HG03571 (cell line): Measurements from ENCODE around the gene COLGALT1.
A peak's percentile ranks its signal among the peaks of the same experiment; 100 is the strongest.
"Not testable (repeated sequence)": the region's sequence is repeated elsewhere in the genome, so short reads cannot be mapped to it uniquely, and the experiment has no call there.

Experiments
- ATAC-seq: cut with Tn5 transposase; IDR thresholded peaks from one replicate; pipeline ENCODE4 v1.9.1; 2021; ENCODE audit not compliant: unreplicated experiment

COLGALT1 gene

DNA sequence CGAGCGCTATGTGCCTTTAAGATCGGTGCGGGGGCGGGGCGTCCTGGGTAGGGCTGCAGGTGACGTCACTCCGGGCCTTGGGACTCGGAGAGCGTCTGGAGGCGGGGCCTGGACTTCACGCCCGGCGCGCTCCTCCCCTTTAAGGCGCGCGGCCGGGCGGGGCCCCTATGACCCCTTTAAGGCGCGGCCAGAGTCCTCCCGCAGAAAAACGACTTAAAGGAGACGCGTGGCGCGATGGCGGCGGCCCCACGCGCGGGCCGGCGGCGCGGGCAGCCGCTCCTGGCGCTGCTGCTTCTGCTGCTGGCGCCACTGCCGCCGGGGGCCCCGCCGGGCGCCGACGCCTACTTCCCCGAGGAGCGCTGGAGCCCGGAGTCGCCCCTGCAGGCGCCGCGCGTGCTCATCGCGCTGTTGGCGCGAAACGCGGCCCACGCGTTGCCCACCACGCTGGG lies at the start of gene COLGALT1:
COLGALT1 (plus strand) TSS at position 170 of the 449 bp plus-strand sequence; CDS start at position 235, 65 bp downstream.
- ATAC-seq = peak; percentile 84

DNA sequence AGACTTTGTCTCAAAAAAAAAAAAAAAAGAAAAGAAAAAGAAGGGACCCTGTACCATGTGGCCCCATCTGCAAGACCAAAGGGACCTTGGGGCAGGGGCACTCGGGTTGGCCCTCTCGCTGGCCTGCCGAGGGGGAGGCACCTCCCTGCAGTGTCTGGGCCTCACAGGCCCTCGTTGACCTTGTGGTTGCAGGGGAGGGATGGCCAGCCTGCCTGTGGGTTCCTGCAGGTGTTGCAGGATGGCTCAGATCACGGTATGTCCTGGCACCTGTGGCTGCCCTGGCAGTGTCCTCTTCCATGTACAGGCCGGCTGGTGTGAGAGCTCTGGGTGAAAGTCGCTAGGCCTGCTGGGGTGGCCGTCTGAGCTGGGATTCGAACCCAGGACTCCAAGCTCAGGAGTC lies 48.7 kb upstream of the COLGALT1 start:
- ATAC-seq = no peak

GRCh38 chr19:17508558-17508933 lies 46.9 kb upstream of the COLGALT1 start:
- not testable (repeated sequence) for ATAC-seq

- ATAC-seq = no peak
These were observed 45.0 kb upstream of the COLGALT1 start for GRCh38 chr19:17510220-17510993.

DNA sequence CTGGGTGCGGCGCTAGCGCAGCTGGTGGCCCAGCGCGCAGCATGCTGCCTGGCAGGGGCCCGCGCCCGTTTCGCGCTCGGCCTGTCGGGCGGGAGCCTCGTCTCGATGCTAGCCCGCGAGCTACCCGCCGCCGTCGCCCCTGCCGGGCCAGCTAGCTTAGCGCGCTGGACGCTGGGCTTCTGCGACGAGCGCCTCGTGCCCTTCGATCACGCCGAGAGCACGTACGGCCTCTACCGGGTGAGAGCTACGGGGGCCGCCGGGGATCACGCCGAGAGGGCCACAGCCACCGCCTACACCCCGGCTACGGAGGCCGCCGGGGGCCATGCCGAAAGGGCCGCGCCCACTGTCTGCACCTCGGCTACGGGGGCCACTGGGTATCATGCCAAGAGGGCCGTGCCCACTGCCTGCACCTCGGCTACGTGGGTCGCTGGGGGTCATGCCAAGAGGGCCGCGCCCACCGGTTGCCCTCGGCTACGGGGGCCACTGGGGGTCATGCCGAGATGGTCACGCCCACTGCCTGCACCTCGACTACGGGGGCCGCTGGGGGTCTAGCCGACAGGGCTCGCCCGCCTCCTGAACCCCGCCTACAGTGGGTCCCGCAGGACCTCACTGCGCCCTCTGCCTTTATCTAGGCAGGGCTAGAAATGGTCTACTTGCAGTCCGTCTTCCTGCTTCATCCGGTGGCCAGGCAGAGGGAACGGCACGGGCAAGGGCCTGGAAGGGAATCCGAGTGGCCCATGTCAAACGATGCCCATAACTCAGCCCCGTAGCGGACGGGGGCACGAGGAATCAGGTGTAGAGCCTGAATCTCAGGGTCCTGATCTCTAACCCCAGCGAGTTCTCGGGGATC lies 43.5 kb upstream of the COLGALT1 start:
- peak; percentile 50 for ATAC-seq

DNA sequence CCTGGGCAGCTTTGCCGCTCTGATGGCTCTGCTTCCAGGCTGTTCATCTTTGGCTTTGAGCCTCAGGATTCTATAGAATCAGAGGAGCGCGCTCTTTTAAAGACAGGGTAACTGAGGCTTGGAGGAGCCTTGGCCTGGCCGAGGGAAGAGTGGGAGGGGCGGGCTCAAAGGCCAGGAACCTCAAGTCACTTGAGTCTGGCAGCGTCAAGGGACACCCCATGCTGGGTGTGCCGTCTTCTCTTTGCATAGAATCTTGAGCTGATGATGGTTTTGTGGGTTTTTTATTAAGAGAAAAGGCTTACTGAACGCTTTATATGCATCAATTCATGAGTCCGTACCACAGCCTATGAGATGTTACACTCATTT lies 42.9 kb upstream of the COLGALT1 start:
- no peak for ATAC-seq

DNA sequence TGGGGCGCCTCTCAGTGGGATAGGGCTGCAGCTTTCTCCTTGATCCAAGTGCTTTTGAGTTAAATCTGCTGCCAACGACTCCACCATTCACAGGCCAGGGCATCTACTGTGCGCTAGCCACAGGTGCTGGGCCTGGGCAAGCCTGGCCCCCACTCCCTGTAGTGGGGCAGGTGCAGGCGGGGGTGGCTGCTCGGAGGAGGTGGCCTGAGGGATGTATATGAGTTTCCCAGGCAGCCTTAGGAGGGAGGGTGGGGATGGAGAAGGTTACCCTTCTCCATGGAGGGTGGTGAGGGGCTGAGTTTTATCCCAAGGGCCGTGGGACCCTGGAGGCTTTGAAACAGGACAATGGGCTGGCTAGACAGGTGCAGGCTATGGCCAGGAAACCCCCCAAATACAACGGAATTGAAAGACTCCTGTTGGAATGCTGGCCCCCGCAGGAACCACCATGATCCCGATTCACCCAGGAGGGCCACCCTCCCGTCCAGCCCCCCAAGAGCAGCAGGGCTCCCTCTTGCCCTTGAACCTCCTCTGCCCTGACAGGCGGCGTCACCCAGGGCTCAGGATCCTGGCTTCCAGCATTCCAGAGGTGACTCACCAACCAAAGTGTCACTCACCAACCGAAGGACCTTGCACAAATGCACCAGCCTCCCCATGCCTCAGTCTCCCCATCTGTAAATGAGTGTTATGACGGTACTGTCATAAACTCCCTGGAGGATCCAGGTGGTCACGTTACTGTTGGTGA lies 39.9 kb upstream of the COLGALT1 start:
- ATAC-seq = no peak

- ATAC-seq = no peak
These were observed 37.6 kb upstream of the COLGALT1 start for GRCh38 chr19:17517898-17518297.

DNA sequence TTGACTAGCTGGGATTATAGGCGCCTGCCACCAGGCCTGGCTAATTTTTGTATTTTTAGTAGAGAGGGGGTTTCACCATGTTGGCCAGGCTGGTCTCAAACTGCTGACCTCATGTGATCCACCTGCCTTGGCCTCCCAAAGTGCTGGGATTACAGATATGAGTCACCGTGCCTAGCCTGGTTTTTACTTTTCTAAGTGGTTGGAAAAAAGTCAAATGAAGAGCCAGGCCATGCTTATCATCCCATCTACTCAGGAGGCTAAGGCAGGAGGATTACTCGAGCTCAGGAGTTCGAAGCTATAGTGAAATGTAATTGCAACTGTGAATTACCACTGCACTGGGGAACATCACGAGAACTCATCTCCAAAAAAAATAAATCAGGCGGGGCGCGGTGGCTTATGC lies 36.8 kb upstream of the COLGALT1 start:
- not testable (repeated sequence) for ATAC-seq

DNA sequence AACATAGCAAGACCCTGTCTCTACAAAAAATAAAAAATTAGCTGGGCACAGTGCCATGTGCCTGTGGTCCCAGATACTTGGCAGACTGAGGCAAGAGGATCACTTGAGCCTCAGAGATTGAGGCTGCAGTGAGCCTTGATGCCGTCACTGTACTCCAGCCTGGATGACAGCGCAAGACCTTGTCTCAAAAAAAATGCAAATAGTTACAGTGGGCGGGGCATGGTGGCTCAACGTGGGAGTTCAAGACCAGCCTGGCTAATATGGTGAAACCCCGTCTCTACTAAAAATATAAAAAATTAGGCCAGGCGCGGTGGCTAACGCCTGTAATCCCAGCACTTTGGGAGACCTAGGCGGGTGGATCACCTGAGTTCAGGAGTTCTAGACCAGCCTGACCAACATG lies 35.5 kb upstream of the COLGALT1 start:
- no peak for ATAC-seq

- no peak for ATAC-seq
These were observed 34.6 kb upstream of the COLGALT1 start for GRCh38 chr19:17520865-17521264.

DNA sequence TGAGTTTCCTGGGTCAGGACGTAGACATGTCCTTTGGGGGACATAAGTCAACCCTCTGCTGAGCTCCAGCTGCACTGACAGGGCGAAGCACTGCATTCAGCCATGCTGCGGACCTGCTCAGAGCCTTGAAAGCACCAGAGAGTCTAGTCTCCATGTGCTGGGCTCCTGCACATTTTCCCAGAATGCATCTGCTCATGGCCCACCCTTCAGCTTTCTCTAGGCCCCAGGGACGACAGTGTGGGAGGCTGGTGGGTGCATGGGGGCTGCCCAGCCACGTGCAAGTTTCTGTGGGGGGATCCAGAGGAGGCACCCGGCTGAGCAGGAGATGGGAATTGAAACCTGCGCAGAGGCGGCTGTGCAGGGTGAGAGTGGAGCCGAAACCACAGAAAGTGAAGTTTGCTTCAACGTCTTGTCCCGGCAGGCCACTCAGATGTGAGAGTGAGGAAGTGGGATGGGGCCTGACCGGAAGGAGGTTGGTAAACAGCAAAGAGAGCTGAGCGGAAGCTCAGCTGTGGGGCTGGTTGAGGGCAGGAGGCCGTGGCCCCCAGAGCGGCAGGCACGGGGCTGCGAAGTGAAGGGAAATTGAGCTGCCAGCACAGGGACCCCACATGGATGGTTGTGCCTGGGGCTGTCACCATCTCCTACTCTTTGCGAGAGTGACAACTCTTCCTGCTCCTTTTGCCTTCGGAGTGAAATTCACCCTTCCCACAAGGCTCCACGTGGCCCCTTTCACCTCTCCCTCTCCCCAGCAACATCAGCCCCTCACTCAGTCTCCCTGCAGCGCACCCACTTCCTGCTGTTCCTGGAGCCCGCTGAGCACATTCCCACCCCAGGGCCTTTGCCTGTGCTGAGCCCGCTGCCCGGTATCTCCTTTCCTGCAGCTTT lies 32.2 kb upstream of the COLGALT1 start:
- ATAC-seq = no peak

- no peak for ATAC-seq
These were observed 30.8 kb upstream of the COLGALT1 start for GRCh38 chr19:17524651-17525050.

- no peak for ATAC-seq
These were observed 30.3 kb upstream of the COLGALT1 start for GRCh38 chr19:17525141-17525540.

DNA sequence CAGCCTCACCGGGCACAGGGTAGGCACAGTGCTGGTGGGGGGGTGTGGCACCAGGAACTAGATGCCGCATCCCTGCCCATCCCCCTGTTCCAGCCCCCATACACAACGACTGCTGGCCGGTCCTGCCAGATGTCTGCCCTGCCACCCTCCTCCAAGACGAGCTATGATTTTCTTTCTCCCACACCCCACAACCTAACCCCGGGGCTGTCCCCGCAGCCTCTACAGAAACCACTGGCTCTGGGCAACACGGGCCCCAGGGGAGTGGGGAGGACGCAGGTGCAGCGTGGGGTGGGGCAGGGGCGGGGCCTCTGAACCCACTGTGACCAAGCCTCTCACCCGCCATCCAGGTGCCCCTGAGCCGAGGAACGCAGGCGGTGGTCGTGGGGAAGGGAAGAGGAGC lies 28.5 kb upstream of the COLGALT1 start:
- no peak for ATAC-seq

DNA sequence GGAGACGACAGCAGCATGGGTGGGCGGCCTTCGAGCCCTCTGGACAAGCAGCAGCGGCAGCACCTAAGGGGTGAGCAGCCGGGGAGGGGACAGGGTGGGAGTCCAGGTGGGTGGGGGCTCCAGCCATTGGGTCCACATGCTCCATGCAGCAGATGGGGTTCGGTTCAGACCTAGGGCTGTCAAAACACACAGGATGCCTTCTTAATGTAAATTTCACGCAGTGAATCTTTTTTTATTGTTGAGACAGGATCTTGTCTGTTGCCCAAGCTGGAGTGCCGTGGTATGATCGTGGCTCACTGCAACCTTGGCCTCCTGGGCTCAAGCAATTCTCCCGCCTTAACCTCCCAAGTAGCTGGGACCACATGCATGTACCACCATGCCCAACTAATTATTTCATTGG lies 28.1 kb upstream of the COLGALT1 start:
- ATAC-seq = no peak

GRCh38 chr19:17528610-17529009 lies 26.8 kb upstream of the COLGALT1 start:
- ATAC-seq = no peak

DNA sequence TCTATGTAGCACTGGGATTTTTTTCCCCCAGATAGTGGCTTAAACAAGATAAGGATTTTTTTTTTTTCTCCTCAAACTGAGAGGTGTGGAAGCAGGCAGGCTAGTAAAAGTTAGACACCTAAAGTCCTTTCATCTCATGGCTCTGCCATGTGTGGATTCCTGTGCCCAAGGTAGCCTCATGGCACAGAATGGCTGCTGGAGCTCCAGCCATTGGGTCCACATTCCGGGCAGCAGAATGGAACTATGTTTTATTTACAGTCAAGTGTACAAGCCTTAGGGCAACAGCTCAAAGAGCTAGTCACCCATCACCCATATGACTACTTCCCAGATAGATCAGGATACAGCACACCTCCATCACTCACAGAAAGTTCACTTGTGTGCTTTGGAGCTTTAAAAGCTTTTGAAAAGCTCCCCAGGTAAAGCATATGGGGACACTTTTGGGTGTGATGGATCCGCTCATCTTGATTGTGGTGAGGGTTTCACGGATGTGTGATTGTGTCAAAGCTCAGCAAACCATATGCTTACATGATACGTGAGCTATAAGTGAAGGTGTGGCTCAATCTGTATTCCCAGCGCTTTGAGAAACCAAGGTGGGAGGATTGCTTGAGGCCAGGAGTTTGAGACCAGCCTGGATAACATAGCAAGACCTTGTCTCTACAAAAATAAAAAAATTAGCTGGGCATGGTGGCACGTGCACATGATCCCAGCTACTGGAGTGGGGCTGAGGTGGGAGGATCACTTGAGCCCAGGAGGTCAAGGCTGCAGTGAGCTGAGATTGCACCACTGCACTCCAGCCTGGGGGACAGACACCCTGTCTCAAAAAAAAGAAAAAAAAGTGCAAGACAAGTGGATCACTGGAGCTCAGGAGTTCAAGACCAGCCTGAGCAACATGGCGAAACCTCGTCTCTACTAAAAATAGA lies 25.9 kb upstream of the COLGALT1 start:
- ATAC-seq = no peak

DNA sequence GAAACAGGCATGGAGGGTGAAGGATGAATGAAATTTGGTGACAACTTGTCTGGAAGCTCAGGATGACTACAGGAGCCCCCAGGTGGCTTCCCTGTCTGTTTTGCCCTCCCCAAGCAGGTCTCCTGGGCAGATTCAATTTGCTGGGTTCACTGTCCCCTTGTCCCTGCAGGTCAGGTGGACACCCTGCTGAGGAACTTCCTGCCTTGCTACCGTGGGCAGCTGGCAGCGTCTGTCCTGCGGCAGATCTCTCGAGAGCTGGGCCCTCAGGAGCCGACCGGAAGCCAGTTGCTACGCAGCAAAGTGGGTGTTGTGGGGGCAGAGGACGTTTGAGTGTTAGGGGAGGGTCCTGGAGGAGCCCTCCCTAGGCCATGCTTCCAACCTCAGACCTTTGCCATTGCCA lies 24.9 kb upstream of the COLGALT1 start:
- no peak for ATAC-seq
